GM12878 (cell line): ENCODE data around the gene FAM210A. TPM values are rescaled to one million over a fixed set of nuclear protein-coding genes. Genes with fewer than 3 reads are reported as not detected.

ENCODE experiments used
- ATAC-seq: fragments of 200-7000 bp; cut with Tn5 transposase; 3 replicates; pipeline ENCODE4 v1.9.1; 2020; ENCODE audit warnings: mild to moderate bottlenecking, moderate library complexity
- BruUV-seq: library from RNA; stranded (reverse); fragments of 400-500 nt; replicated peaks from 2 replicates; lab custom pipeline; 2021; lab: Mats Ljungman, UMichigan
- CTCF ChIA-PET: fragments of 300-600 bp; sonication (Branson Sonifier 250); formaldehyde crosslinking; extraction: SDS; loops from one replicate; lab custom pipeline; 2021; ENCODE audit warnings: inconsistent platforms; lab: Yijun Ruan, JAX
- POLR2A ChIA-PET: fragments of 350-600 bp; formaldehyde crosslinking; extraction: SDS; loops from one replicate; lab custom pipeline; 2021; ENCODE audit warnings: inconsistent platforms; lab: Charles Lee
- RAD21 ChIA-PET: fragments of 300-600 bp; sonication (Branson Sonifier 250); formaldehyde crosslinking; loops from one replicate; lab custom pipeline; 2023; ENCODE audit warnings: antibody characterized with exemption; ENCODE audit not compliant: unreplicated experiment; lab: Charles Lee
- SMC1A ChIA-PET: fragments of 300-600 bp; sonication (Branson Sonifier 250); formaldehyde crosslinking; loops from one replicate; lab custom pipeline; 2023; ENCODE audit not compliant: unreplicated experiment, uncharacterized antibody; lab: Charles Lee
- DNase-seq: peaks from one replicate; pipeline ENCODE4 v3.0.0-alpha.2; 2011; ENCODE audit warnings: low read depth, low spot score
- FAIRE-seq: peaks from 3 replicates; lab custom pipeline; 2011; peaks lifted over from hg19 to GRCh38; lab: Jason Lieb, UNC
- H2AFZ ChIP-seq: 2 replicates; pipeline ENCODE4 v1.6.0; 2011; ENCODE audit warnings: low read depth, low read length, control low read depth; ENCODE audit not compliant: control insufficient read depth
- H3K27ac ChIP-seq: 2 replicates; pipeline ENCODE4 v1.5.1; 2011; ENCODE audit warnings: control low read depth; ENCODE audit not compliant: control insufficient read depth, insufficient read depth
- H3K27me3 ChIP-seq, 2 experiments: replicated peaks in 1 of 2; 2 replicates each; pipeline versions ENCODE4 v1.6.0 to v1.6.1; 2011; ENCODE audit warnings: low read length in 1 of 2; ENCODE audit not compliant: control insufficient read depth in 2 of 2, insufficient read depth in 2 of 2
- H3K36me3 ChIP-seq, 2 experiments: 2 replicates each; pipeline ENCODE4 v1.5.1; 2011; ENCODE audit warnings: low read length in 1 of 2; ENCODE audit not compliant: control insufficient read depth in 2 of 2, insufficient read depth in 2 of 2
- H3K4me1 ChIP-seq: 2 replicates; pipeline ENCODE4 v1.6.1; 2011; ENCODE audit warnings: mild to moderate bottlenecking, low read length, moderate library complexity, mixed read lengths; ENCODE audit not compliant: control insufficient read depth, insufficient read depth
- H3K4me2 ChIP-seq: 2 replicates; pipeline ENCODE4 v1.6.0; 2011; ENCODE audit warnings: control low read depth; ENCODE audit not compliant: control insufficient read depth, insufficient read depth
- H3K4me3 ChIP-seq: fragments of 200-600 bp; sonication (generic); 2 replicates; pipeline ENCODE4 v1.5.1; 2016
- H3K79me2 ChIP-seq: 2 replicates; pipeline ENCODE4 v1.6.0; 2011; ENCODE audit warnings: low read length; ENCODE audit not compliant: control insufficient read depth, insufficient read depth
- H3K9ac ChIP-seq: 2 replicates; pipeline ENCODE4 v1.8.0; 2011; ENCODE audit warnings: low read length, control low read depth, mixed read lengths; ENCODE audit not compliant: control insufficient read depth, insufficient read depth
- H3K9me3 ChIP-seq: replicated peaks from 3 replicates; pipeline ENCODE4 v1.5.1; 2011; ENCODE audit warnings: mild to moderate bottlenecking, low read length; ENCODE audit not compliant: control insufficient read depth, insufficient read depth
- H4K20me1 ChIP-seq: 2 replicates; pipeline ENCODE4 v1.6.0; 2011; ENCODE audit not compliant: control insufficient read depth, insufficient read depth
- BCL11A ChIP-seq: IDR thresholded peaks from 2 replicates; pipeline ENCODE4 v1.6.1; 2011; ENCODE audit warnings: low read depth, low read length
- FOXM1 ChIP-seq: IDR thresholded peaks from 2 replicates; pipeline ENCODE4 v1.6.1; 2012; ENCODE audit warnings: low read depth, mild to moderate bottlenecking, inconsistent platforms, low read length, moderate library complexity
- HDAC6 ChIP-seq: fragments of 200-600 bp; sonication (generic); IDR thresholded peaks from one replicate; pipeline ENCODE4 v1.8.0; 2017; ENCODE audit warnings: antibody characterized with exemption; ENCODE audit not compliant: unreplicated experiment
- ZNF384 ChIP-seq: IDR thresholded peaks from 2 replicates; pipeline ENCODE4 v1.6.1; 2012; ENCODE audit warnings: low read depth, mild to moderate bottlenecking, low read length, improper control_type of control experiment, borderline replicate concordance
- WGBS: methylation state at CpG from one replicate; pipeline ENCODE4 v1.1.6; 2016; ENCODE audit warnings: low lambda C conversion rate; ENCODE audit not compliant: insufficient replicate concordance, insufficient coverage; ENCODE audit errors: missing lambda C conversion rate; 5-methylcytosine and 5-hydroxymethylcytosine counted together
- in situ Hi-C: fragments of 300-500 bp; cut with MboI; formaldehyde crosslinking; loops from 9 replicates; pipeline ENCODE4 v1.14.3; 2018; ENCODE audit warnings: mixed read lengths
- intact Hi-C: fragments of 100-400 bp; cut with micrococcal nuclease; formaldehyde crosslinking; loops from one replicate; pipeline ENCODE4 v1.14.2; 2022; ENCODE audit not compliant: unreplicated experiment
- polyA plus RNA-seq, 11 experiments: library from polyadenylated mRNA; depleted of rRNA in 4 of 11; unstranded in 6 of 11; stranded (reverse) in 5 of 11; fragments of >200 nt; fragmentation: Nextera tagmentation in 4 of 11; fragmentation: Illumina TruSeq in 1 of 11; extraction: Ambion mirVana in 4 of 11; extraction: Trizol in 1 of 11; gene quantifications; 1 replicate in 1 of 11; 2 replicates in 10 of 11; pipeline versions ENCODE4 v1.2.1 to v1.2.3, GENCODE V29; 2011 to 2016; ENCODE audit warnings: inconsistent platforms in 2 of 11, missing spikeins in 2 of 11, low read depth in 1 of 11
- total RNA-seq, 4 experiments: library from RNA; depleted of rRNA in 3 of 4; stranded (reverse); fragments of >200 nt in 3 of 4; fragmentation: Illumina TruSeq in 1 of 4; extraction: Trizol in 1 of 4; gene quantifications; 2 replicates each; pipeline versions ENCODE4 v1.2.1 to v1.2.3, GENCODE V29; 2013 to 2021
- TF ChIP-seq, protein P1 (sequence below): fragments of 450-650 bp; IDR thresholded peaks from 2 replicates; pipeline ENCODE4 v1.6.1; 2014; ENCODE audit warnings: mild to moderate bottlenecking

Gene FAM210A
- total and polyA plus RNA-seq, 10 of the 15 experiments (the other 5 are each of a cell fraction or from before 2014, with no cell fraction given), result 10.3 to 56.3 (median 17.7) TPM

DNA sequence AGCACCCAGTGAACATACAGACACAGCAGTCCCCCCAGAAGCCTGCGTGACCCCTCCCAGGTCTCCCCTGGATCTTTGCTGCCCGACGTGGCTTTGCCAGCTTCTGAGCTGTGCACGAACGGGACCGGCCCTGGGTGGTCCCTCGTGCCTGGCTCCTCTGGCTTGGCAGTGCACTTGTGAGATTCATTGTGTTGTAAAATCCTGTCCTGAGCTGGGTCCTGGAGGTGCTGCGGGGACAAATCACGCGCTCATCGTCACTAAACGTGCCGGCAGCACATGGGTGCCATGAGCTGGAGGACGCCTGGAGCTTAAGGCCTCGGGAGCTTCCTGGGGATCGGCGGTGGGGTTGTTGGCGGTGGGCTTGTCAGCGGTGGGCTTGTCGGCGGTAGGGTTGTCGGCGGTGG is 104.9 kb downstream of the FAM210A start:
- H3K4me1 ChIP-seq, result peaks cover 8% of the 10 kb centered on the region
- 94% methylated on average over 21 of the region's 23 CpGs for WGBS
- H3K79me2 ChIP-seq, result peaks cover 4% of the 10 kb centered on the region
- H2AFZ ChIP-seq, result no peak overlapping the region
- SMC1A ChIA-PET, result no interaction called here
- no peaks in the 10 kb centered on the region; a peak in 2 of 4 replicates for H3K36me3 ChIP-seq
- no peaks in the 10 kb centered on the region for H3K27me3 ChIP-seq
- no peak overlapping the region for H3K27ac ChIP-seq
- no peak overlapping the region for H3K4me2 ChIP-seq
- no peaks in the 10 kb centered on the region for H3K9me3 ChIP-seq
- DNase-seq (no peak), FAIRE-seq (no peak), ATAC-seq (no peak)
- intact Hi-C loops (no loop called here), in situ Hi-C loops (no loop called here)
- BruUV-seq, result no TSS peak
- no peaks in the 10 kb centered on the region for H4K20me1 ChIP-seq
- RAD21 ChIA-PET, result interaction anchor here (1.4 kb wide), 1 partner anchor 8 kb away, joined by 6 read pairs; no protein-coding TSS in a partner anchor
- POLR2A ChIA-PET, result interaction anchor here (0.5 kb wide), 1 partner anchor 916 kb away, joined by 3 read pairs; no protein-coding TSS in a partner anchor
- TF ChIP-seq BCL11A (no peak), ZNF384 (no peak), HDAC6 (no peak), FOXM1 (no peak)
- TF ChIP-seq, protein P1, sequence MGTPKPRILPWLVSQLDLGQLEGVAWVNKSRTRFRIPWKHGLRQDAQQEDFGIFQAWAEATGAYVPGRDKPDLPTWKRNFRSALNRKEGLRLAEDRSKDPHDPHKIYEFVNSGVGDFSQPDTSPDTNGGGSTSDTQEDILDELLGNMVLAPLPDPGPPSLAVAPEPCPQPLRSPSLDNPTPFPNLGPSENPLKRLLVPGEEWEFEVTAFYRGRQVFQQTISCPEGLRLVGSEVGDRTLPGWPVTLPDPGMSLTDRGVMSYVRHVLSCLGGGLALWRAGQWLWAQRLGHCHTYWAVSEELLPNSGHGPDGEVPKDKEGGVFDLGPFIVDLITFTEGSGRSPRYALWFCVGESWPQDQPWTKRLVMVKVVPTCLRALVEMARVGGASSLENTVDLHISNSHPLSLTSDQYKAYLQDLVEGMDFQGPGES, result no peak
- CTCF ChIA-PET, result interaction anchor here (0.7 to 2.3 kb wide), 3 partner anchors 58 to 181 kb away, joined by 3 to 7 read pairs (median 3); no protein-coding TSS in a partner anchor
- H3K4me3 ChIP-seq, result no peak overlapping the region
- no peak overlapping the region for H3K9ac ChIP-seq
